SW480 (cell line): Measurements from ENCODE around the gene ATP1A3.

Experiments
- DNase-seq: peaks from one replicate; pipeline ENCODE4 v3.0.0-alpha.2; 2016; ENCODE audit warnings: low spot score

The ATP1A3 gene

DNA sequence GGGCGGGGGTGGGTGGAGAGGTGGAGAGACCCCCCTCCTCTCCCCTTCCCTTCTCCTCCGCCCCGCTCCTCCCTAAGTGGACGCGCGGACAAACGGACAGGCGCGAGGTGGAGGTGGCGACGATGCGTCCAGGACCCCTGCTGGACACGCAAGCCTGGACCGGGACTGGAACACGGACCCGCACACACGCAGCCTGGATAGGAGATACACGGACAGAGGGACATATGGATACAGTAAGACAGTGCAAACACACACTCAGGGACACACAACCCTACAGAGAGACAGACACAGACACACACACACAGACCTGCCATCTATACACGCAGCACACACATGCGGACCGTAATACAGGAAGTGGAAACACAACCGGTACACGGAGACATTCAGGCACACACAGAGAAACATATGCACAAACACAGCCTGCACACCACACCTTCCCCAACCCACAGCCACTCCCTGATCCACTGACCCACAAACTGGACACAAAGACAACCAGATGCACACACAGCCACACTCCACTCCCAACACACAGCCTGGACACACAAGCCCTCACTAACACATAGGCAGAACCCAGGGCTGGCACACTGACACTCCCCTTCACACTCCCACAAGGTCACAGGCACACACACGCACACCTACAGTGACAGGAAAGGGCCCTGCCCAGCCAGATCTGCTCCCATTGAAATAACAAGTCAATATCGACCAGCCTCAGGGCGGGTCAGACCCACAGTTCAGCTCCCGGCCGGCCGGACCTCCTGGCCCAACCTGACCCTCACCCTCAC, 65.1 kb downstream of the ATP1A3 start:
- DNase-seq: peak; percentile 46

- no peak for DNase-seq
These were observed 65.8 kb downstream of the ATP1A3 start, which contains the start of gene ERFL for GRCh38 chr19:41928221-41928683. Gene ERFL, minus strand, starts transcription at chr19:41928449. Its CDS starts 15,530 bp downstream, at chr19:41912919.

DNA sequence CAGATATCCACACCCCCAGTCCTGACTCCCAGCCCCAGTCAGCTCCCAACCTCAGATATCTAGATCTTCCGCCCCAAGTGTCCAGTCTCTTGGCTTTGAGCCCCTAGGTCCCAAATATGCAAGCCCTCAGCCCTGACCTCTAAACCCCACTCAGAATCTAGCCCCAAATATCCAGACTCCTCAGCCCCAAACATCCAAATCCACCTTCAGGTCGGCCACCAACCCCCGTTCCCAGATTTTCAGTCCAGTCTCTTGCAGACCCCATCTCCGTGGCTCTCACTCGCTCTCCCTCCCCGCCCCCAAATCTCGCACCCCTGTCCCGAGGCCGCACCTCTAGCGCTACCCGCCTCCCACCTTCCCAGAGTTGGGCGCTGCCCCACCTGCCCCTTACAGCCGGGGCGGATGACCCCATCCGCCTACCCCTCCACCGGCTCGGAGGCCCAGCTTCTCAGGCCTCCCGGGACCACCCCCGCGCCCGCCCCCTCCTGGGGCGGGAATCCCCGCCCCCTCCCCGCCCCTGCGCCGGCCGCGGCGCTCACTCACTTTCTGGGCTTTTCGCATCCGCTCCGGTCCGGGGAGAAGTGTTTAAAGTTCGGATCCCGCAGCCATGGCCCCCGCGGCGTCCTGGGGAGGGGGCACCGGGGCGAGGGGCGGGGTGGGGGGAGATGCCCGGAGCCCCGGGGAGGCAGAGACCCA, 66.4 kb downstream of the ATP1A3 start:
- no peak for DNase-seq

DNA sequence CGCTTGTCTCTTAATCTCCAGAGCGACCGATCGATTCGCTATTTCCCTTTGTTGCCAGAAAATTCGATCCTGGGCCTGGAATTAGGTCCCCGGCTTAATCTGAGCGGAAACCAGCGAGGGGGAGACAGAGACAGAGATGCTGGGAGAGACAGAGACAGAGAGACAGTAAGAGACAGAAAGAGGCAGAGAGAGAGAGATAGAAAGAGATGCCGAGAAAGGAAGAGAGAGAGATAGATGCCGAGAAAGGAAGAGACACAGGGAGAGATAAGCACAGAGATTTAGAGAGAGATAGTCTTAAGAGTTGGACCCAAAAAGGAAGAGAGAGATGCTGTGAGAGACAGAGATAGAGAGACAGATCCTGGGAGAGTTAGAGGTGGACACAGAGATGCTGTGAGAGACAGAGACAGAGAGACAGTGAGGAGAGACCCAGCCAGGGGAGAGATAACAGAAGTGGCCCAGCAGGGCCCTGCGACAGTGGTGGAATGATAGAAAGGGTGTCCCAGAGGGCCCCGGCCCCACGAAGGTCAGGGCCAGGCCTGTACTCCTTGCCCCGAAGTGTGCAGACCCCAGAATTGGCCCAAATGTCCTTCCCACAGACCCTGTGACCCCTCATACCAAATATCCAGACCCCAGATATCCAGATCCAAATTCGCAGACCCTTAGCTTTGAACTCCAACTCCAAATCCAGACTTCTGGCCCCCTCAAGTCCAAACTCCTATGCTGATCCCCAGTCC, 67.1 kb downstream of the ATP1A3 start:
- DNase-seq: no peak

DNA sequence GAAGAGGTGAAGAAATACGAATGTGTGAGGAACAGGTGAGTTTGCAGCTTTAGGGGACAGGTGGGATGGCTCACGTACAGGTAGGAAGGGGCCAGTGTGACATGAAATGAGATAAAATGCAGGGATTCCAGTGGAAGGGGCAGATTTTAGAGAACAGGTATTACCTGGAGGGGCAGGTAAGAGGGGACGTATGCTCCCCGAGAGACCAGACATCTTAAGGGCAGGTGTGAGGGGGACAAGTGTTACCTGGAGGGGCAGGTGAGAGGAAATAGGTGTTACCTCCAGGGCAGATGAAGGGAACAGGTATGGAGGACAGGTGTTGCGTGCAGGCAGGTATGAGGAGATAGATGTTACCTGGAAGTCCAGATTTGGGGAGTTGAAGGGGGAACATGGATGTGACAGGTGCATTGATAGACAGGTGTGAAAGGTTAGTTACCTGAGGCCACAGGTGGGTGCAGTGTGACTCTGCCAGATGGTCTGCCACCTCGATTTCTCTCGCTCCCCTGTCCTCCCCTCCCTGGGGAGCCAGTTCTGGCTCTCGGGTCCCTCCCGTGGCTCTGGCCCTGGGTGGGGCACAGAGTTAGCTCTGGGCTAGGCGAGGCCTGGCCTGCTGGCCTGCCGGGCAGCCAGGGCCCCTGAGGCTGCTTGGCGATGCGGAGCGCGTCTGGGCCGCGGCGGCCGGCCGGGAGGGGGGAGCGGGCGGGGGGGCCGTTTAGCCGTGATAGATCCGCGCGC, 67.8 kb downstream of the ATP1A3 start:
- DNase-seq: no peak

DNA sequence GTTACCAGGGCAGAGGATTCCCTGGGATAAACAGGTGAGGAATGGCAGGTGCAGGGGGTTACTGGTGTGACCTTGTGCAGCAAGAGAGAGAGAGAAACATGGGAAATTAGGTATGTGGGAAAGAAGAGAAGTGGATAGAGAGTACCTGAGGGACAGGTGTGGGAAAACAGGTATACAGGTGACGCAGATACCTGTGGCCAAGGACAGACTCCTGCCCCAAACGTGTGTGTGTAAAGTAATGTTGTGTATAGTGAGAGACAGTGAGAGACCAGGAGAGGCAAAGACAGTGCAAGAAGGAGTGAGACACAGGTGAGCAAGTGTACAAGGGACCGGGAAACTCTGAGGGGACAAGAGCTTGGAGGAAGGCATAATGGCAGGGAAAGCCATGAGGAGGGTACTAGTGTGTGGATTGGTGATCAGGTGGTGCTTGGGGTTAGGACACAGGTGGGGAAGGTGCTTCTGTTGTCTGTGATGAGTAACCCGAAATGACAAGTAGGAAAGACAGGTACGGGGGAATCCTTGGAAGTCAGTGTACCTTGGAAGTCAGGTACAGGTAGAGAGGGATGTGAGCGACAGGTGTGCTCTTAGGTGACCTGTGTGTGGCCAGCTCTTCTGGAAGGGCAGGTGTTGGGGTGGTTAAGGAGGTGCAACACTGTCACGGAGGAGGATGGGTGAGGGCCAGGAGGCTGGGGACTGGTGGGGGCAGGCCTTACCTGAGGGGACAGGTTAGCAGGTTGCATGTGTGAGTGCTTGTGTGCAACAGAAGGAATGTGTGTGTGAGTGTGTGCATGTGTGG, 68.6 kb downstream of the ATP1A3 start:
- no peak for DNase-seq

- DNase-seq: no peak
These were observed 69.6 kb downstream of the ATP1A3 start for GRCh38 chr19:41924151-41925145.

DNA sequence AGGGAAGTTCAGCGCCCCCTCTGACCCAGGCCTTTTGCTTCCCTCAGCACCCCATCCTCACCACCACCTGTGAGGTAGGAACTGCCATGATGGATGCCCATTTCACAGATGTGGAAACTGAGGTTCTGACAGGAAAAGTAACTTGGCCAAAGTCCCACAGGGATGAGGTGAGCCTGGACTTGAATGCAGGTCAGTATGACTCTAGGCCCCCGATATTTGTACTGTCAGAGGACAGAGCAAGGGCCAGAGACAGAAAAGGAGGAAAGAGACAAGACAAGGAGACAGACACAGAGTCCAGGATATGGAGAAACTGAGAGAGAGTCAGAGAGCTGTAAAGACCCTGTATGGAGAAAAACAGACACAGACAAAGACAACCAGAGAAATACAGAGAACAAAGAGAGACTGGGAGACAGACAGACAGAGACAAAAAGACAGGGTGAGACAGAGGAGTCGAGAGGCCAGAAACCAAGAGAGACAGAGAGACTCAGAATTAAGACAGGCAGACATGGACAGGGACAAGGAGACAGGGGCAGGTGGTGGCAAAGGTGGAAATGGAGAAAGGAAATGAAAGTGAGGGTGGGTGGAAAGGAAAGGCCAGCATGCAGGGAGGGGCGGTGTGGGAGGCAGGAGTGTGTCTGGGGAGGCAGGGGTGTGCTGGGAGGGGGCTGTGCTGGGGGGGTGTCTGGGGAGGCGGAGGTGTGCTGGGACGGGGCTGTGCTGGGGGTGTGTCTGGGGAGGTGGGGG, 70.8 kb downstream of the ATP1A3 start:
- no peak for DNase-seq

DNA sequence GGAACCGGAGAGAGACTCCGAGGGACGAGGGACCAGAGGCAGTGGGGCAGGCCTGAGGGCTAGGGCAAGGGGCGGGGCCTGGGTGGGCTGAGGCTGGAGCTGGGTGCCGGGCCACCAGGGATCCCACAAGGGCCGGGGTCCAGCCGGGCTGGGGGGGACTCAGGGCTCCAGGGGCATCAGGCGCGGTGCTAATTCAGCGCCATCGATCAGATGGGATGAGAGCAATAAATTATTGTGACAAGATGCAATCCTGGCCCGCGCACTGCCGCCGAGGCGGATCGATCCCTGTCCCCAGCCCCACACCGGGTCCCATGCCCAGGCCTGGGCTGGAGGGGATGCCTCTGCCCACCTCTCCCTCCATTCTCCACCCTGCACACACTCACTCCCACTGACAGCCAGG, 71.4 kb downstream of the ATP1A3 start:
- DNase-seq: no peak

DNA sequence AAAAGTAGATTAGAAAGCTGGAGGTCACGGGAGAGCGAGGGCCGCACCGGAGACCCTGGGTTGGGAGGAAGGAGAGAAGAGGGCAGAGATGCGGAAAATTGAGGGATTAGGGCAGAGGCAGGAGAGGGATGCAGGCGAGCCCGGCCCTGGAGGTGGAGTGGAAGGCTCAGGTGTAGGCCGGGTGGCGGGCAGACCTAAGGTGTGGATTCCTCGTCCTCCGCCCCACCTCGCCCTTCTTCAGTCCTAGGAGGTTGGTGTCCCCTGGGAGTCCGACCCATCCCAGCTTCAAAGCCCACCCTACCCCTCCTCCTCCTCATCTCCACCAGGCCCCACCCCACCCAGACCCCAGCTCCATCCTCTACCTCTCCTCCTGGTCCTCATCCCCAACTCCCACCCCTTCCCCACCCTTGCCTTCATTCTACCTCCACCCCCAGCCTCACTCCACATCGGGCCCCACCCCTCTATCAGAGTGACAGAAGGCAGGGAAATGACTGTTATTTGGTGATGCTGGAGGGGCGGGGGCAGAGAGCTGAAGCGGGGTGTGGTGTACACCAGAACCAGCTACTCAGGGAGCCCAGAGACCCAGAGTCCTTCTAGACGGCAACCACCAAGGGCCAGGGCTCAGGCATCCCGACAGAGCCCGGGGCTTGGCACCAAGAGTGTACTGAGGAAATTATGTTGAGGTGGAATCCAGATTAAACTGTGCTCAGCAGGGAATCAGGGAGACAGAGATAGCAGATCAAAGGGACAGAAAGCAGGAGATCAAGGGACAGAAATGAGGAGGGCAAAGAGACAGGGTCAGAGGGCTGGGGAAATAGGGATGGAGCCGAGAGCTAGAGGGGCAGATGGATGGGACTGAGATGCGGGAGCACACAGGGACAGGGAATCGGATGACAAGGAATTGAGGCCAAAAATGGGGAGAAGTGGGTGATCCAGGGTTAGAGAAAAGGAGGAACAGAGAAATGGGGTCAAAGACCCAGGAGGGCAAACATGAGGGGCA, 72.2 kb downstream of the ATP1A3 start:
- DNase-seq: no peak

- no peak for DNase-seq
These were observed 73.0 kb downstream of the ATP1A3 start for GRCh38 chr19:41920882-41921576.

DNA sequence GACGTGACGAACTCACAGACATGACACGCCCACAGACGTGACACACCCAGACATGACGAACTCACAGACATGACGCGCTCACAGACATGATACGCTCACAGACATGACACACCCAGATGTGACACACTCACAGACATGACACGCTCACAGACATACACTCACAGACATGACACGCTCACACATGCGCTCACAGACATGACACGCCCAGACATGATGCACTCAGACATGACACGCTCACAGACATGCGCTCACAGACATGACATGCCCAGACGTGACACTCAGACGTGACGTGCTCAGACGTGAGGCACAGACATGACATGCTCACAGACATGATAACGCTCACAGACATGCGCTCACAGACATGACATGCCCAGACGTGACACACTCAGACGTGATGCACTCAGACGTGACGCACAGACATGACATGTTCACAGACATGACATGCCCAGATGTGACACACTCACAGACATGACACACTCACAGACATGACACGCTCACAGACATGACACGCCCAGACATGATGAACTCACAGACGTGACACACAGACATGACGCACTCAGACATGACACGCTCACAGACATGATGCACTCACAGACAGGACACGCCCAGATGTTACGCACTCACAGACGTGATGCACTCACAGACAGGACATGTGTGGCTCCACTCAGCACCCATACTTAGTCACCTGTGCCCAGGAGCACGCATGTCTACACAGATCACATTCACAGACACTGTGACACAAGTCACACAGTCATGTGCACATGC, 73.9 kb downstream of the ATP1A3 start:
- DNase-seq: no peak

GRCh38 chr19:41918653-41919244, 75.3 kb downstream of the ATP1A3 start:
- no peak for DNase-seq

- no peak for DNase-seq
These were observed 75.9 kb downstream of the ATP1A3 start for GRCh38 chr19:41918095-41918494.

- DNase-seq: no peak
These were observed 76.4 kb downstream of the ATP1A3 start for GRCh38 chr19:41917676-41918075.
